HG03045 (cell line): ENCODE data around the gene COP1.
"Not testable (repeated sequence)": the region's sequence is repeated elsewhere in the genome, so short reads cannot be mapped to it uniquely, and the experiment has no call there.

Source experiments
- ATAC-seq: cut with Tn5 transposase; IDR thresholded peaks from one replicate; pipeline ENCODE4 v1.9.1; 2021; ENCODE audit warnings: mild to moderate bottlenecking, moderate library complexity; ENCODE audit not compliant: unreplicated experiment

Gene COP1

DNA sequence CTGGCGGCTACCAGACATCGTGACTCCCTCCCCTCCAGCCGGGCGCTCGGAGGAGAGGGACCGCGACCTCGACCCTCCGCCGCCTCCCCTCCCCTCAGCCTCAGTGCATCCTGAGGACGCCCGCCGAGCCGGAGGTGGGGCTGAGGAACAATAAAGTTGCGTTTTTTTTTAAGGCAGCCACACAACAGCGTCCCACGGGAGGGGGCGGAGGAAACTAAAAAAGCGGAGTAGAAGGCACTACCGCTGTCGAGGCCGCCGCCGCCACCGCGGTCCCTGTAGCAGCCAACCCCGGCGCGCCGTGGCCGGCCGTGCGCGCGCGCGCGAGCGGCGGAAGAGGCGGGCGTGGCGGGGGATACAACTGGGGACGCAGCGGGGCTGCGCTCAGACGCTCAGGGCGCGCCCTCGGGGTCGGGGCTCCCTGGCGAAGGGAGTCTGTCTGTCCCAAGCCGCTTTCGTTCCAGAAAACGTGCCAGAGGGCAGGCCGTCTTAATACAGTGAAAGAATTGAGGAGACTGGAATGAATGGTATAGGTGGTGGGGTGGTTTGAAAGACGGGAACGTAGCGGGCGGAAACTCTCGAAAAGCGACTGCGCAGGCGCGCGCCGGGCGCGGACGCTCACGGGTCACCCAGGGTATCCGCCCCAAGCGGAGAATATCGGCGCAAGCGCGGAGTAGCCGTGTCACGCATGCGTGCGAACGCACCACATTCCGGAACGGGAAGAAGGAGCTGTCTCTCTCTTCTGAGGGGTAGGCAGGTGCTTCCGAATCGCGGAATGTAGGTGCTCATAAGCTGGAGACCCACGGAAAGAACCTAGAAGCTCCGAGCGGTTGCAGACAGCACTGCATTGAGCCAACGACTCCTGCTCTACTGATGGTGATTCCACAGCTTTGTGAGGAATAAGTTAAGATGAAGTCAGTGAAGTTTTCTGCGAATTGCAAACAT is at the start of gene COP1:
TSS of gene COP1 (minus strand) at position 326 of the 942 bp plus-strand sequence. CDS start at position 18, 308 bp downstream.
- ATAC-seq = peak; percentile 83

DNA sequence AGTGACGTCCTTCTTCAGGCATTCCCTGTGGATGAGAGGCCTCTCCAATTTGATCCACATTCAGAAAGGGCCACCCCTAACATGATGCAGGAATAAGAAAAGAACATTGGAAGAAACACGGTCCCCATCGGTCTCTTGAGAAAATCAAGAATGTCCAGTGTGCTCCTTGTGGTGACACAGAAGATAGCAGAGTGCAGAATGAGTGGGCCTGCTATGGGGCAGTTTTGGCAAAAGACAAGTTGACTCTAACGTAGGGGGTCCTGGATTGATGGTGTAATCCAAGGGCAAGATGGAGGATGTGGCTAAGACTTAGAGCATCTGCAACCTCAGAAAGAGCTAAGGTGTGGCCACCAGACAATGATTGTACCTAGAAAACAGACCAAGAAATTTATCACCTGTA is 45.1 kb upstream of the COP1 start:
- no peak for ATAC-seq

DNA sequence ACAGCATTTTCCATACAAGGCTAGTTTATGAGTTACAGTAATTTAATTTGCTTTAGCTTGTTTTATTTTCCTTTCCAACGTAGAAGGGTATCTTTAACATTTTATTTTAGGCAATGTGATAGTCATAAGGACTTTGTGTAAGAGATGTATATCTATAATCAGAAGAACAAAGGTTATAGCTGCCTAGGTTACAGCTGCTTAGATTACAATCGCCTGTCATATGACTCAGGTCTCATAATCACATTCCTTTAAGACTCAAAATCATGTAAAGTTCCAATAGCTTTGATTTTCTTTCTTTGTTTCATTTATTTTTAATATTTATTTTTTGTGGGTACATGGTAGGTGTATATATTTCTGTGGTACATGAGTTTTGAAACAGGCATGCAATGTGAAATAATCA is 37.8 kb upstream of the COP1 start:
- no peak for ATAC-seq

DNA sequence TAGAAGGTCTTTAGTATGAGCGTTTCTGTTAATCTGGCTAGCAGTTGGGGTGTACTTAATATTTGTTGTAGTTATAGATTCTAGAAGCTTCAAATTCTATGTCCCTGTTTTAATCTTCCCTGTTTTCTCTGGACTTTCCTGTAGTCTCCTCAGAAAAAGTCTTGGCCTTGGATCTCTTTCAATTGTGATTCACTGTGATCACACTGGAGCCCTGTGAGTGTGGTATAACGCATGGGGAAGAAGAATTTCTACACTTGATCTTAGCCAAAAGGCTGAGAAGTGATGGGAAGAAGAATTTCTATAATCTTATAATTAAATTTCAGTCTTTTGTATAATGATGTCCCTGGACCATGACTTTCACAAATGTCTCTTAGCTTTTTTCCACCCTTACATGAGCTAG is 36.7 kb upstream of the COP1 start:
- ATAC-seq = no peak

DNA sequence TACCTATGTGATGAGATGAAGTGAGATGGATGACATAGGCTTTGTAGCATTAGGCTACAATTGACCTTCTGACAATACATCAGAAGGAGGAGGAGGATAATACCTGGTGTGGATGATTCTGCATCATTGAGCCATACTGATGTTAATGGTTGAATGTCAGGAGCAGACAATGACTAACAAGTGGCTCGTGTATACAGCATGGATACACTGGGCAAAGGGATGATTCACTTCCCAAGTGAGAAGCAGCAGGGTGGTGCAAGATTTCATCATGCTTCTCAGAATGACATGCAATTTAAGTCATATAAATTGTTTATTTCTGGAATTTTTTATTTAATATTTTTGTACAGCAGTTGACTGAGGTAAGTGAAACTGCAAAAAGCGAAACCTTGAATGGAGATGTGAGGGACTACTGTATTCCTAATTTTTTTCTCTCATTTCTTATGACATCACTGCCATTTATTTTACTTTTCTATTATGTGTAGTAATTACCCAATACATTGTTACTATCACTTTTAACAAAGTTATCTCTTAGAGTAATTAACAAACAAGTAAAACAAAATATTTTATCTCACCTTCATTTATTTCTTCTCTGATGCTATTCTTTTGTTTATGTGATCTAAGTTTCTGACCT is 34.4 kb upstream of the COP1 start:
- no peak for ATAC-seq

DNA sequence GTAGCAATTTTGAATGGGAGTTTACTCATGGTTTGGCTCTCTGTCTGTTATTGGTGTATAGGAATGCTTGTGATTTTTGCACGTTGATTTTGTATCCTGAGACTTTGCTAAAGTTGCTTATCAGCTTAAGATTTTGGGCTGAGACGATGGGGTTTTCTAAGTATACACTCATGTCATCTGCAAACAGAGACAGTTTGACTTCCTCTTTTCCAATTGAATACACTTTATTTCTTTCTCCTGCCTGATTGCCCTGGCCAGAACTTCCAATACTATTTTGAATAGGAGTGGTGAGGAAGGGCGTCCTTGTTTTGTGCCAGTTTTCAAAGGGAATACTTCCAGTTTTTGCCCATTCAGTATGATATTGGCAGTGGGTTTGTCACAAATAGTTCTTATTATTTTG is 26.6 kb upstream of the COP1 start:
- not testable (repeated sequence) for ATAC-seq

DNA sequence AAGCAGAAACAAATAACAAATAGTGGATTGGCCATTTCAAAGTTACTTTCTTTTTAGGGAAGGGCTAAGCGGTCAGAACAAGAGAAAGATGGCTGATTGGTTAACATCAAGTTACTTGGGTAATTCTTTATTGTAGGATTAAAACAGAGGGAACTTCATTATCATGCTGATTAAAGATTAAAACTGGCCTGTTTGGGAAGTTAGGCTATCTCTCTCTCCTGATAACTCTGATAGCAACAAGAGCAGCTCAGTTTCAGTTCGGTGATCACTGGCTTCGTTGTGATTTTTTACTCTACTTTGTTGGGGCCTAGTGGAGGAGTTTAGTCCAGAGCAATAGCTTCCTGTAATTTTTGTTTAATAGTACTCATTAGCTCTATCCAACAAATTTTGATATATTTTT is 20.5 kb upstream of the COP1 start:
- no peak for ATAC-seq

DNA sequence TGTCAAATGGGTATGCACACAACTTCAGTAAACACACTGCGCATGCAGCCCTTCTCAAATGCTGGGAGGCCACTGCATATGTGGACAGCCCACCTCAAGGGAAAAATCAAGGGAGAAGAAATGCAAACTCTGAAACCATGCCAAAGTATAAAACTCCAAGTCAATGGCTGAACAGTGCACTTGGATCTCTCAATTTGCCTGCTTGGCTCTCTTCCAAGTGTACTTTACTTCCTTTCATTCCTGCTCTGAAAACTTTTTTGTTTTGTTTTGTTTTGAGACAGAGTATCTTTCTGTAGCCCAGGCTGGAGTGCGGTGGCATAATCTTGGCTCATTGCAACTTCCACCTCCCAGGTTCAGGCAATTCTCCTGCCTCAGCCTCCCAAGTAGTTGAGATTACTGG is 18.8 kb upstream of the COP1 start:
- ATAC-seq = no peak

DNA sequence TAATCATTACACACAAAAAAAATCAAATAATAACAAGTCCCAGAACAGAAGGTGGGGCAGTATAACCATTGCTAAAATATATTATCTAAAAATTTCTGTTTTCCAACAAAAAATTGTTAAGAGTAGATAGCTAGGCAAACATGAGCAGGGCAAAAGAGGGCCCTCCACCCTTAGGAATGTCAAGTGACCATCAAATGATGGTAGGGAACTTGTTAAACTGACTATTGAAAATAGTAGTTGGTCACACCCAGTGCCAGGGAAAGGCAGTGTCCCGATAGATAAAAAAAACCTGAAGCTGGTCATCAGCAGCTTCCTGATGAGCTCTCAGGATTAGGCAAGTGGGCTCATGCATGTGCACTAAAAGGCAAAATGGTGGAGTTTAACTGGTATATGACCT is 18.4 kb upstream of the COP1 start:
- ATAC-seq = no peak

DNA sequence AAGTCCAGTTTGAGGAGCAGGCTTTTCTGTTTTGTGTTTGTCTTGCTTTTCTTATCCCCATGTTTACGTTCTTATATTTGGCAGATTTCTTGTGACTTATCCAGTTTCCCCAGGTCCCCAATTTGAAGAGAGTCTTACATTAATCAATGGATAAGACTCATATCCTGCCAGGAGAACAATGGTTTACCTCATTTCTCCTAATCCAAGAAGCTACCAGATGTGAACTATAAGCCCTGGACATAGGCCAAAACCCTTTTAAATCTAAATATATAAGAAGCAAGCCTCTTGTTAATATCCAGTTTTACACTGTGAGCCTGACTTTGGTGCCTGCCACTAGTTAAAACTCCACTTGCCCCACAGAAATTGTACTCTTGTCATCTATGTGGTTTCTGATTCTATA is 15.1 kb upstream of the COP1 start:
- no peak for ATAC-seq

DNA sequence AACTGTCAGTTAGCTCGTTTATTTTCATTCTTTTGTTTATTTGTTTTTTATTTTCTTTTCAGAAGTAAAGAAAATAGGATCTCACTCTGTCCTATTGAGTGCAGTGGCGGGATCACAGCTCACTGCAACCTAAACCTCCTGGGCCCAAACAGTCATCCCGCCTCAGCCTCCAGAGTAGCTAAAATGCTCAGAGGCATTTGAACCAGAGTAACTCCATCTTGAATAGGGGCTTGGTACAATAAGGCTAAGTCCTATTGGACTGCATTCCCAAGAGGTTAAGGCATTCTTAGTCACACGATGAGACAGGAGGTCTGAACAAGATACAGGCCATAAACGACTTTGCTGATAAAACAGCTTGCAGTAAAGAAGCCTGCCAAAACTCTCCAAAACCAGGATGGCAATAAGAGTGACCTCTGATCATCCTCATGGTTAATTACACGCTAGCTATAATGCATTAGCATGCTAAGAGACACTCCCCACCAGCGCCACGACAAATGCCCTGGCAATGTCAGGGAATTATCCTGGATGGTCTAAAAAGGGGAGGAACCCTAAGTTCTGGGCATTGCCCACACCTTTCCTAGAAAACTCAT is 13.1 kb upstream of the COP1 start:
- ATAC-seq = no peak

DNA sequence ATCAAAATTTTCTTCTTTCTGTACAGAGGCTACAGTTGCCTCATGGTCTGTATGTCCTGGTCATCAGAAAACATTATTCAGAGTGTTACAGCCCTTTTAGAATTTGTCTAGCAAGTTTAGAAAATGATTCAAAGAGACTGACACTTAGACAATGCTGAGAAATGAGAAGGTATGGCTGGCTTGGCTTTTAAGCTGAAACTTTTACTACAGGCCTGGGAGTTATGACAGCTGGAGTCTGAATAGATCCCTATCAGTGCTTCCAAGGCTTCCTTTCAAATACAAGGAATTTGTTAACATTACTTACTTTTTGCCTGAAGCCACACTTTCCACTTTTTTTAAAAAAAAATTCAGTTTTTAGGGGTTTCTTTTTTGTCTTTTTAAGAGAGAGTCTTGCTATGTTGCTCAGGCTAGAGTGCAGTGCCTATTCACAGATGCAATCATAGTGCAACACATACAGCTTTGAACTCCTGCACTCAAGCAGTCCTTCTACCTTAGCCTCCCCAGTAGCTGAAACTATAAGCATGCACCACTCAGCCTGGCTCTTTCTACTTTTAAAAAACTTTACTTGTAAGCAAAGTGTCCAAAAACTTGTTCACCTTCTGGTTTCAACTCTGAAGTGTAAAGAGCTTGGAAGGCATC is 10.5 kb upstream of the COP1 start:
- no peak for ATAC-seq

DNA sequence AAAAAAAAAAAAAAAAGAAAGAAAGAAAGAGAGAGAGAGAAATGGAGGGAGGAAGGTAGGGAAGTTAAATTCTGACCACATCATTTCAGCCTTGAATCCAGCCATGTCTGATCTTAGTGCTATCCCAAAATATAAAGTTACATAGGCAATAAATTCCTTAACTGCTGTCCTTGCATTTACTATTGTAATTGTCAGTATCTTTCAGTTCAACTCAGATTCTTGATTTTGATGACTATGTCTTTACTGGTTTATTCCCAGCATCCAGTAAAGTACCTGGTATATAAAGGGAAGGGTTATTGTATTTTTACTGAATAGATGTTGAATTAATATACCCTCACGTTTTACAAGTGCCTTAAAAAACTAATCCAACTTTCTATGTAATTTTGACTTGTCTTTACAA is 8.9 kb upstream of the COP1 start:
- no peak for ATAC-seq

DNA sequence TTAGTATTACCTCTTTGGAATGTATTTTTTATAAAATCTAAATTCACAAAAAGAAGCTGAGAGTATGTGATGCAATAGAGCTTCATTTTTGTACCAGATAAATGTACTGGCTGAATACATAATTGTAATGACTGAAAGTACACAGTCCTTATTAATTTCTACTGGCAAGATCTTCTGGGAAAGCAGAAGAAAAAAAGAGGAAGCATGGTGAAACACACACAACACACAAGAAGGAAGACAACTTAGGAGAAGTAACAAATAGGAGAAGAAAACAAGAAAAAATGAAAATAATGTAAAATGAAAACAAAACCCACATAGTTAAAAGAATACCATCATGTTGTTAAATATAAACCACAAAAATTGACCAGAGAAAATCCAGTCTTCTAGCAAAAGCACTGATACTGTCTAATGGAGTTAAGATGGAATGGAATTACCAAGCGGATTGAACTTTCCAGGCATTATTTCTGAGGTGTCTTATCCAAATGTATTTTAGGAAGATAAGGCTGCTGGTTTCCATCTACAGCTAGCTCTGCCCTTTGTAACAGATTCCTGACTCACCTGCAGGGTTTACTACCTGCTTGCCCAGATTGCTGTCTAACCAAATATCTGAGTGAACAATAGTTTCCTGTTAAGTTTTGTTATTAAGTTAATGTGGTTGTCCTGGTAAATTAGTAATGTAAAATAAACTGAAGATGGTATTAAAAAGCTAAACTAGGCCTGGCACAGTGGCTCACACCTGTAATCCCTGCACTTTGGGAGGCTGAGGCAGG is 4.5 kb upstream of the COP1 start:
- ATAC-seq = no peak

DNA sequence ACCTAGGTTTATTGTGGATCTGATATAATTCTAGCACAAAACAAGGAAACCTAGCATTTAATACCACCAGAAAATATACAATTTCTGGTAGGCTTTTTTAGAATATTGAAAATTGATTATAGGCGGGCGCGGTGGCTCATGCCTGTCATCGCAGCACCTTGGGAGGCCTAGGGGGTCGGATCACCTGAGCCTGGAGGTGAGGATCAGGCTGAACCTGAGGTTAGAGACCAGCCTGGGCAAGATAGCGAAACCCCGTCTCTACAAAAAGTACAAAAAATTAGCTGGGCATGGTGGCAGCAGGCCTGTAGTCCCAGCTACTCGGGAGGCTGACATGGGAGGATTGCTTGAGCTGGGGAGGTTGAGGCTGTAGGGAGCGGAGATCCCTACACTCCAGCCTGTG is 948 bp upstream of the COP1 start:
- no peak for ATAC-seq

DNA sequence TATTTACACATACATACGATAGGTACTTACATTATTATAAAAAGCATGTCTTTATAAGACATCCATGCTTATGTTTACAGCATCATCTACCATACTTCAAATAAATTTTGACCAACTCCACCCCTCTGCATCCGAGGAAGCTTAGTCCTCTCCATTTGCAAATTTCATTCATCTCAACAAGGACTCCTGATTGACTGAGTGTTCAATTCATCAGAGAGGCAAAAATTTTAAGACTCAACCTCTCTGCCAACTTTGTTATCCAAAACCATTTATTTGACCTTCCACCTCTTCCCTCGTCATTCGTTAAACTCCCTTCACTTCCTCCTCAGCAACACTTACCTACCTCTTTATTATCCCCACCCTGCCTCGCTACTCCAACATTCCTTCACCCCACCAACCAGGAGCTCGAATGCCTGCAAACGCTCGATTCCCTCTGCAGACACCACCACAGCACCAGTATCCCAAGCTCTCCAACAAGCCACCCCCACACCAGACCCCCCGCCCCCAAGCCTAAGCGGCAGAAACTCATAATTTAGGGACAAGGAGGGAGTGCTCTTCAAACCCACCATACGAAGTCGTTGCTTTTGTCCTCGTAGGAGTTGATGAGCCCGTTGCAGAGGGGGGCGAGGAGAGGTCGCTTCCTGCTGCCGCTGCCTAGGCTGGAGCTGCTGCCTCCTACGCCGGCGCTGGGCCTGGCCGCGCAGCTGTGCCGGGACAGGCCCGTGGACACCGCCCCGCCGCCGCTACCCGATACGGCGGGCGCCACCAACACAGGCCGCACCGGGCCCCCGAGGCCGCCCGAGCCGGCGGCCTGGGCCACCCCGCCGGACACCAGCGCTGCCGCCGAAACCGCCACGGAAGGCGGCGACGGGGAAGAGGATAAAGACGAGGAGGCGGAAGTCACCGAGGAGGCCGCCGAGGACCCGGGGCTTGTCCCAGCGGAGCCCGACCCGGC is 803 bp downstream of the COP1 start:
- peak; percentile 32 for ATAC-seq

DNA sequence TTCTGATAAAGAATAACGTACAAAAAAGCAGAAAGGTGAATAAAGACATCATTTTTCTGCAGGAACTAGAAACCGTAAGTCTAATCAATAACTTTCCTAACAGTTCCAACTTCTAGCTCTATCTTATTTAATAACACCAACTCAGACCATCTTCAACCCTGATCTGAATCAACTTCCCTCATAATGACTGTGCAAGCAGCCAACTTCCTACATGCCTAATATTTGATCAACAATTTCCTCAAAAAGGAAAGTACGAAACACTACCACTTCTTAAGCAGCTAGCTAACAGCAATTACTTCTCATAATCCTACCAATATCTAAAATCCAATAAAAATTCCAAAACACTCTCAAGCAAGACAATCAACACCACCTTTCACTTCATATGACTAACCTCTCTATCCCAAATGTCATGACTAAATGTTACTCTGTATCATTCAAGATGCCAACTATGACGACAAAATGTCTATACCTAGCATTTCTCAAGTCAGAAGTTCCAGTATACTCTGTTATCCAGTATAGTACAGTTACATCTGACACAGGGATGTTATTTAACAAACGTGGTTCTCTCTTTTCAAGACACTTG is 1.7 kb downstream of the COP1 start:
- no peak for ATAC-seq

DNA sequence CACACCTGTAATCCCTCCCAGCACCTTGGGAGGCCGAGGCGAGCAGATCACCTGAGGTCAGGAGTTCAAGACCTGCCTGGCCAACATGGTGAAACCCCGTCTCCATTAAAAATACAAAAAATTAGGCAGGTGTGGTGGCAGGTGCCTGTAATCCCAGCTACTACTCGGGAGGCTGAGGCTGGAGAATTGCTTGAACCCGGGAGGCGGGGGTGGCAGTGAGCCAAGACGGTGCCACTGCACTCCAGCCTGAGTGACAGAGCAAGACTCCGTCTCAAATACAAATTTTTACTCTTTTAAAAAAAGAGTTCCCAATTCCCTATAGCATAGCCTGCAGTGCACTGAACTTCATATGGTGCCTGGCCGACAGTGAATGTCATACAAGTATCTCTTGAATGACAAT is 2.4 kb downstream of the COP1 start:
- not testable (repeated sequence) for ATAC-seq

DNA sequence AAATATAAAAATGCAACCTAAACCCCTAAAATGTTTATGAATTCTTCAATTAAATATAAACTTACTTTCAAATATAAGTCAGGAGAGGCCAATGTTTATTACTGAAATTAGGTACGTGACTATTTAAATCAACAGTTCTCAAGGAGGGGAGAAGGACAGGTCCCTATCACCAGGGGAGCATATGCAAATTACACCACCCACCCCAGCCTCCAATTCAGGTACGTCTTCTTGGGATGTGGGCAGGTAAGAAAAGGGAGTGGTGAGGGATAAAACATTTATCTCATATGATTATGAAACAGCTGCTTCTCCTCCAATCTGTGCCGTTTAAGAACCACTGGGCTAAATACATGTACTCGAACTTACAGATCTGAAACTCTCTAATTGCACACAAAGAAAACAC is 3.4 kb downstream of the COP1 start:
- ATAC-seq = no peak
